ENCODE data around the gene KLHDC3. TPM values are rescaled to one million over a fixed set of nuclear protein-coding genes. Genes with fewer than 3 reads are reported as not detected.

KLHDC3 gene
- total and polyA plus RNA-seq, 2 of the 13 experiments (the other 11 are each of a cell fraction or from before 2014, with no cell fraction given) = 78.3 to 91.5 TPM

GRCh38 chr6:43021270-43022047 lies 7.4 kb downstream of the KLHDC3 start, which contains the start of gene RRP36 (continued):
- peak; percentile 80 for TF ChIP-seq TEF (CRISPR knock-in tag; IDR thresholded peaks at IDR 0.05)
- TF ChIP-seq GTF2F1 (IDR thresholded peaks at IDR 0.05; ENCODE audit: low read length) = no peak
- 0 out of 2 replicates have a peak, but pooled peaks have one; percentile 10 for TF ChIP-seq CTCF (CRISPR knock-in tag; IDR thresholded peaks at IDR 0.05)
- TF ChIP-seq ZNF619 (CRISPR knock-in tag; IDR thresholded peaks at IDR 0.05) = no peak
- no peak; the same call in 1 of the 2 replicates for TF ChIP-seq DZIP1 (CRISPR knock-in tag; IDR thresholded peaks at IDR 0.05)
- TF ChIP-seq SKI (IDR thresholded peaks at IDR 0.05; ENCODE audit: partially characterized antibody) = peak; percentile 20
- no peak for TF ChIP-seq ZNF510 (CRISPR knock-in tag; IDR thresholded peaks at IDR 0.05; ENCODE audit: low read depth)
- peak; percentile 81; the same call in 1 of the 2 replicates for TF ChIP-seq ZNF253 (CRISPR knock-in tag; IDR thresholded peaks at IDR 0.05; ENCODE audit: borderline replicate concordance)
- no peak for TF ChIP-seq ZNF749 (CRISPR knock-in tag; IDR thresholded peaks at IDR 0.05; ENCODE audit: borderline replicate concordance)
- no peak for TF ChIP-seq TIGD3 (CRISPR knock-in tag; IDR thresholded peaks at IDR 0.05; ENCODE audit: borderline replicate concordance)
- no peak for TF ChIP-seq PREB (CRISPR knock-in tag; IDR thresholded peaks at IDR 0.05)
- TF ChIP-seq ZNF350 (CRISPR knock-in tag; IDR thresholded peaks at IDR 0.05; ENCODE audit: borderline replicate concordance, low read depth) = no peak
- no peak; the same call in 1 of the 2 replicates for TF ChIP-seq ZNF790 (CRISPR knock-in tag; IDR thresholded peaks at IDR 0.05; ENCODE audit: borderline replicate concordance)
- TF ChIP-seq BRF2 (CRISPR knock-in tag; IDR thresholded peaks at IDR 0.05) = no peak
- peak; percentile 87; the same call in 1 of the 2 replicates for TF ChIP-seq HOXD1 (CRISPR knock-in tag; IDR thresholded peaks at IDR 0.05)
- TF ChIP-seq POLR2AphosphoS5 (IDR thresholded peaks at IDR 0.05; ENCODE audit: low read depth, low read length) = peak; percentile 81
- no peak for TF ChIP-seq ZNF260 (CRISPR knock-in tag; IDR thresholded peaks at IDR 0.05; ENCODE audit: borderline replicate concordance, low read depth)
- no peak for TF ChIP-seq ZFP41 (CRISPR knock-in tag; IDR thresholded peaks at IDR 0.05; ENCODE audit: borderline replicate concordance)
- no peak for TF ChIP-seq SAFB2 (CRISPR knock-in tag; IDR thresholded peaks at IDR 0.05; ENCODE audit: borderline replicate concordance, low read depth)
